Measurements from ENCODE around the gene ING2.
"Not testable (repeated sequence)": the region's sequence is repeated elsewhere in the genome, so short reads cannot be mapped to it uniquely, and the experiment has no call there.

Gene ING2, protein sequence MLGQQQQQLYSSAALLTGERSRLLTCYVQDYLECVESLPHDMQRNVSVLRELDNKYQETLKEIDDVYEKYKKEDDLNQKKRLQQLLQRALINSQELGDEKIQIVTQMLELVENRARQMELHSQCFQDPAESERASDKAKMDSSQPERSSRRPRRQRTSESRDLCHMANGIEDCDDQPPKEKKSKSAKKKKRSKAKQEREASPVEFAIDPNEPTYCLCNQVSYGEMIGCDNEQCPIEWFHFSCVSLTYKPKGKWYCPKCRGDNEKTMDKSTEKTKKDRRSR

DNA sequence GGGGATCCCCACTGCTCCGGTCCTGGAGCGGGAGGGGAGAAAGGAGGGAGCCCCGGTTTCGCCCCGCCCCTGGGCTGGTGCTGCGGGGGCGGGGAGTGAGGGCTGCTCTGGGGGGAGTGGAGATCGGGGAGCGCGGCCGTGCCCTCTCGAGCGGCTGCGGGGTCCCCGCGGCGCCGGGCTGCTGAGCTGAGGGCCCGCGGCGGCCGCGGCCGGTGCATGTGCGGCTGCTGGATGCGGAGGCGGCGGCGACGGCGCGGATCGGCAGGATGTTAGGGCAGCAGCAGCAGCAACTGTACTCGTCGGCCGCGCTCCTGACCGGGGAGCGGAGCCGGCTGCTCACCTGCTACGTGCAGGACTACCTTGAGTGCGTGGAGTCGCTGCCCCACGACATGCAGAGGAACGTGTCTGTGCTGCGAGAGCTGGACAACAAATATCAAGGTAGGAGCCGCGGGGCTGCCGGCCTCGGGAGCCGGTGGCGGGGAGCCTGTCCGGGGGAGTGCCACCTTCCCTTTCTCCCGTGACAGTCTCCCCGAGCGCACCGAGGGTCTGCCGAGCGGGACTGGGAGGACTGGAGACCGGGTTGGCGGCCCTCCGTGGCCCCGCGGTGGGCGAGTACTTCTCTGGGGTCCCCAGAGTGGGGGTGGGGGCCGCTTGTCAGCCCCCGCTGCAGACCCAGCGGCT is at the start of gene ING2:
TSS of gene ING2 (plus strand) at position 129 of the 681 bp plus-strand sequence. CDS start at position 267, 138 bp downstream.
- peak; percentile 43 to 53 for DNase-seq

DNA sequence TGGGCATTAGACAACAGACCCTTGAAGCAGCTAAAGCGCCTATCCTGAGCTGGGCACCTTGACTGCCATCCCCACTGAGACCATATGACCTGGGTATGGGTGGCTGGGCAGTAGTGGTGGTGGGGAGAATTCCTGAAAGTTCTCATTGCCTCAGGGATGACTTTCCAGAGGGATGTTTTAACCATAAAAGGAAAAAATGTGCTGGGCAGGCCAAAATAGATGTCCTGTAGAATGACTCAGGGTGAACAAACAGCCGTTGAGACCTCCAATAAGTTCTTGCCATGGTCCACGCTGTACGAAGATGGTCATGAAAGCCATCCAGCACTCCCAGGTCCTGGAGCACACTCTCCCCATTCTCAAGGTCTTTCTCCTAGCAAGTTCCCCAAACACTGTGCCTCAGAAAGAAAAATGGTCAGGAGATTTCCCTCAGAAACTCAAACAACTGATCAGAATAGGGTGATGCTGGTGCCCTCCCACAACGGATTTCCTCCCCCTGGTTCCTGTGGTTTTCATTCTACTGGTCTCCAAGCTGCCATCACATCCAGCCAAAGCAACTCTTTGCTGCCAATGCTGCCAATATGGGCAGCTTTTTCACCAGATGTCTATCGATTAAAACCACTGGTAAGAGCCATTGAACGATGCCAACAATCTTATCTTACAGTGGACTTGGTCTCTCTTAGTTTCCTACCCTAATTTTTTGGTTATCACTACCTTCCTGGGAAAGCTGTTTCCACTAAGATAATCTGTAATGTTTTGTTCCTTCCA is 49.2 kb upstream of the ING2 start:
- DNase-seq: no peak

- no peak for DNase-seq
Measured at GRCh38 chr4:183458005-183458404, 46.9 kb upstream of the ING2 start.

DNA sequence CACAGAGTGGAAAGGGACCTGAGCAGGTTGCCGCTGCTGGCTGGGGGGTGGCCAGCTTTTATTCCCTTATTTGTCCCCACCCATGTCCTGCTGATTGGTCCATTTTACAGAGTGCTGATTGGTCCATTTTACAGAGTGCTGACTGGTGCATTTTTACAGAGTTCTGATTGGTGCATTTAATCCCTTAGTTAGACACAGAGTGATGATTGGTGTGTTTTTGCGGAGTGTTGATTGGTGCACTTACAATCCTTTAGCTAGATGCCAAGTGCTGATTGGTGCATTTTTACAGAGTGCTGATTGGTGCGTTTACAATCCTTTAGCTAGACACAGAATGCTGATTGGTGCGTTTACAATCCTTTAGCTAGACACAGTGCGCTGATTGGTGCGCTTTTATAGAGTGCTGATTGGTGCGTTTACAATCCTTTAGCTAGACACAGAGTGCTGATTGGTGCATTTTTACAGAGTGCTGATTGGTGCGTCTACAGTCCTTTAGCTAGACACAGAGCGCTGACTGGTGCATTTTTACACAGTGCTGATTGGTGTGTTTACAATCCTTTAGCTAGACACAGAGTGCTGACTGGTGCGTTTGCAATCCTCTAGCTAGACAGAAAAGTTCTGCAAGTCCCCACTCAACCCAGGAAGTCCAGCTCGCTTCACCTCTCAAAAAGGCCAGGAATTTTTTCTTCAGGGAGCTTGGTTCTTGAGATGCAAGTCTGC is 40.8 kb upstream of the ING2 start:
- DNase-seq: not testable (repeated sequence)

DNA sequence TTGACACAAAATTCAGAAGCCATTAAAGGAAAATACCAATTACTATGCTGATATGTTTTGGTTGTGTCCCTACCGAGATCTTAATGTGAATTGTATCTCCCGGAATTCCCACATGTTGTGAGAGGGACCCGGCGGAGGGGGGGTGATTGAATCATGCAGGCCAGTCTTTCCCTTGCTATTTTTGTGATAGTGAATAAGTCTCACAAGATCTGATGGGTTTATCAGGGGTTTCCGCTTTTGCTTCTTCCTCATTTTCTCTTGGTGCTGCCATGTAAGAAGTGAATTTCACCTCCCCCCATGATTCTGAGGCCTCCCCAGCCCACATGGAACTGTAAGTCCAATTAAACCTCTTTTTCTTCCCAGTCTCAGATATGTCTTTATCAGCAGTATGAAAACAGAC is 39.0 kb upstream of the ING2 start:
- DNase-seq: not testable (repeated sequence)

DNA sequence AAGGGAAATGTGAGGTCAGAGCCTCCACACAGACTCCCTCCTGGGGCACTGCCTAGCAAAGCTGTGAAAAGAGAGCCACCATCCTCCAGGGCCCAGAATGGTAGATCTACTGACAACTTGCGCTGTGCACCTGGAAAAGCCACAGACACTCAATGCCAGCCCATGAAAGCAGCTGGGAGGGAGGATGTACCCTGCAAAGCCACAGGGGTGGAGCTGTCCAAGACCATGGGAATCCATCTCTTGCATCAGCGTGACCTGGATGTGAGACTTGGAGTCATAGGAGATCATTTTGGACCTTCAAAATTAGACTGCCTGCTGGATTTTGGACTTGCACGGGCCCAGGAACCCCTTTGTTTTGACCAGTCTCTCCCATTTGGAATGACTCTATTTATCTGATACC is 37.6 kb upstream of the ING2 start:
- no peak for DNase-seq

GRCh38 chr4:183468210-183469095 is 36.4 kb upstream of the ING2 start:
- DNase-seq: no peak

DNA sequence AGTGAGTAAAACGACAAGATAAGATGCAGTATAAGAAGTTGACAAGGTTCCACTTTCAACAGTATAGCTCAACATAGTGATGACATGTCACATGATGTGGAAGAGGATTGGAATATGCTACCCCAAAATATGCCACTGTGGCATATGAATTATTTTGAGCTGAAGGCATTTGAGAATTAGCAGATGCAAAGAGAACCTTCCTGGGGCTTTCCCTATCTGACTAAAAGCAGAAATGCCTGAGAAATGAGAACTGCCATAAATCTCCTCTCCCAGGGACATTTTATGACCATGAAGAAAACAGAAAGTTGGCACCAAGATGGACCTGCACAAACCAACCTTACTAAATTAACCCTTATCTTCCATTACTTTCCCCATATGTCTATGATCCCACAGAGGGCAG is 35.6 kb upstream of the ING2 start:
- no peak for DNase-seq

DNA sequence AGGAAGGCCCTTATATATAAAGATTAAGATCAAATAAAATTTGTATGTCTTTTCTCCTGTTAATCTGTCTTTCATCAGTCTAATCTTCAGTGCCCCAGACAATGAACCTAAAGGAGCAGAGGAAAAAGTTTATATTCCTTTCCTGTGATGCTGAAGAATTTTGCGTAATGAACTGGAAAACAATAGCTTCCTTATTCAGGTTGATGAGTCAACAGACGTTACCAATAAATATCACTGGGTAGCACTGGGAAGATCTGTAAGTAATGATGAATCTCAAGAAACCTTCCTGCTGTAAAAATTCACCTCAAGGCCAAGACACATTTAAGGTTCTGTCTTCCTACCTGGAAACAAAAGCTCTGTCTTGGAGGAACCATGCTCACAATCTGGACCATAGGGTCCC is 34.9 kb upstream of the ING2 start:
- DNase-seq: no peak

GRCh38 chr4:183470821-183471220 is 34.0 kb upstream of the ING2 start:
- DNase-seq: no peak

GRCh38 chr4:183471946-183472708 is 32.7 kb upstream of the ING2 start:
- peak; percentile 11 to 41 for DNase-seq

- no peak for DNase-seq
Measured at GRCh38 chr4:183478123-183478522, 26.7 kb upstream of the ING2 start.

- DNase-seq: no peak
Measured at GRCh38 chr4:183478926-183479325, 25.9 kb upstream of the ING2 start.

- DNase-seq: not testable (repeated sequence)
Measured at GRCh38 chr4:183482515-183483095, 22.3 kb upstream of the ING2 start.

DNA sequence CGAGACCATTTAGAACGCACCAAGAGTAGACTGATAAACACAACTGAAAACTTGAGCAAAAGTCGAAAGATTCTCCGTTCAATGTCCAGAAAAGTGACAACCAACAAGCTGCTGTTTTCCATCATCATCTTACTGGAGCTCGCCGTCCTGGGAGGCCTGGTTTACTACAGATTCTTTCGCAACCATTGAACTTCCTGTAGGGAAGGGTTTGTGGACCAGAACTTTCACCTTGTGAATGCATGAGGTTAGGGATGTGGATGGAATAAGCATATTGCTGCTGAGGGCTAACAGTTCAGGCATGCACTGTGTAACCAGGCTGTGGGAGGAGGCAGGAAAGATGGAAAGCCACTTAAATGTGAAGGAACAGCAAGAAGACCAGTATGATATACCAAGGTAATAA is 20.9 kb upstream of the ING2 start:
- no peak for DNase-seq

DNA sequence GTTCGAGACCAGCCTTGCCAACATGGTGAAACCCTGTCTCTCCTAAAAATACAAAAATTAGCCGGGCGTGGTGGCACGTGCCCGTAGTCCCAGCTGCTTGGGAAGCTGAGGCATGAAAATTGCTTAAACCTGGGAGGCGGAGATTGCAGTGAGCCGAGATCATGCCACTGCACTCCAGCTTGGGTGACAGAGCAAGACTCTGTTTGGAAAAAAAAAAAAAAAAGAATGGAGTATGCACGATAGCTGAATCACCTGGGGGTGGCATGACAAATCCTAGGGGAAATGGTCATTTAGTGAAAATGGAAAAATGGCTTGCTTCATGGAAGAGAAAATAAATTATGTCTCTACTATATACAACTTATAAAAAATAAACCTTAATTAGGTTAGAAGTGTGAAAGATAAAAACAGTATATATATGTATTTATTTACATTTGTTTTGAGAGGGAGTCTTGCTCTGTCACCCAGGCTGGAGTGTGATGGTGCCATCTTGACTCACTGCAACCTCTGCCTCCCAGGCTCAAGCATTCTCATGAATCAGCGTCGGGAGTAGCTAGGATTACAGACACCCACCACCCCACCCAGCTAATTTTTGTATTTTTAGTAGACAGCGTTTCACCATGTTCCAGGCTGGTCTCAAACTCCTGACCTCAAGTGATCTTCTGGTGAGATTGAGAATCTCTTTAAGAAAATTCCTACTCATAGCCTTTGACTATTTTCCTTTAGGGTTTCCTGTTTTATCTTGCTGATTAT is 19.3 kb upstream of the ING2 start:
- DNase-seq: no peak

DNA sequence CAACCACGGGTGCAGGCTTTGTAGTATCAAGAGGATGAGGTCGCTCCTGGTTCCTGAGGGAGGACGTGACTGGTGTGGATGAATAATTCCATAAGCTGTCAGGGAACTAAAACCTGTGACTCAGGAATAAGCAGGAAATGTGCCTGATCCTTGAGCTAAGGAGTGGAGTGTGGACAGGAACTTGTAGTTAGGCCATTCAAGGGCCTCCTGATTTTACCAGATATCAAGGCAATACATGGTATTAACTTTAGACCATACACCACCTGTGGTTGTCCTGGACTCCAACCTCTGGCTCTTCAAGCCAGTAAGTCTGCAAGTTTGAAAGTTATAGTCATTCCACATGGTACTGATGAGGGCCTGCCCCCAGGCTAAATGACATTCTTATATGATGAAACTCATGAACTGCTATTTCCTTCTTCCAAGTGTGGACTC is 12.1 kb upstream of the ING2 start:
- no peak for DNase-seq

DNA sequence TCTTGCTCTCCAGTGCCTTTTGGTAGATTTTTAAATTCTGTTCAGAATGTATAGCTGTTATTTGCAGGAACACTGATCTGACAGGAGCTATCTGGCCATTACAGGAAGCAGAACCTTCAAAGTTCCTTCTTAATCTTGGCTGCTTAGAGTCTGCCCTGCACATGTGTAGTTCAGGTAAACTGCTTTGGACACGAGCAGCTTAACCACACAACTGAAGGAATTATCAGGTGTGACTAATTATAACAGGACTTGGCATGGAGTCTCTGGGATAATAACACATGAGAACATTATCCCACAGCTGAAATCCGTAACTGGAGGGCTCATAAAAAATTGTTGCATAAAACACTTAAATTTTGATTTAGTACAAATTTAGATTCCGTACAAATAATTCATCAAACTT is 11.6 kb upstream of the ING2 start:
- DNase-seq: no peak

GRCh38 chr4:183495184-183495583 is 9.7 kb upstream of the ING2 start:
- DNase-seq: no peak

DNA sequence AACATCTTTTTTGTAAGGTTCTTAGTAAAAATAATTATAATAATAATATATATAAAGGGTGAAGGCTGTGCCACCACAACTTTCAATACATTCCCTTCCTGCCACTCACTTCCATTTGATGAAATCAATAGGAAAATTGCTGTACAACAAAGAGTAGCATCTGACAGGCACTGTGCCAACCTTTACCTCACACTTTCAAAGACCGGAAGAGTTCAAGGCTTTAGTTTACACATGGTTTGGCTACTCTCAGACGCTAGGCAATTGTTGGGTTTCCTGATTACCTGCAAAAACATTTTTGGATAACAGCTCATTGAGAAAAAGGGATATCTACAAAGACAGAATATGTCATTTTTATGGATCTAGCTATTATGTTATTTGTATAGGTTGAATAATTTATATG is 5.5 kb upstream of the ING2 start:
- no peak for DNase-seq
